Heart left ventricle (tissue), 13 donors: ENCODE results near the gene C1S.
A peak's percentile ranks its signal among the peaks of the same experiment; 100 is the strongest.

Experiments
- CTCF ChIP-seq, 12 donors: fragments of 200-600 bp; sonication (generic) in 4 of 12; IDR thresholded peaks; one replicate each; pipeline versions ENCODE4 v1.5.0 to v1.8.0; 2018 to 2022; ENCODE audit warnings: antibody characterized with exemption in 12 of 12, mild to moderate bottlenecking in 5 of 12
- POLR2A ChIP-seq, 2 donors: fragments of 450-650 bp; IDR thresholded peaks; one replicate each; pipeline ENCODE4 v1.6.1; 2017; ENCODE audit warnings: antibody characterized with exemption in 2 of 2, mild to moderate bottlenecking in 2 of 2, moderate library complexity in 2 of 2
- donor health status: ischemic (EF 13 %, LVEDD 7.1; RV severe dilation, severe dysfunction).
- donor health status: DM: no; HTN: yes; CAD: no.
- donor health status: DM: no; HTN: no; CAD: no.
- donor health status: ischemic (EF 25% LVEDD 6.9; RV normal size, moderate dysfunction).
- donor health status: ischemic (EF 25% LVEDD 5.7; RV mildly dilated, moderate dysfunction).
- donor health status: ischemic (EF 35%, LVEDD 5.7; RV mildly dilated, moderate dysfunction).
- donor health status: nonischemic (EF 11% LVEDD 7.7; RV severe dilation, severe dysfunction).
- donor health status: DM: yes; HTN: yes; CAD: no.
- donor health status: PGD.
- donor health status: ischemic (EF 29% LVEDD 5.4; RV normal size, mild dysfunction).
- donor health status: nonischemic (EF 23%, LVEDD 6.1; RV moderate dilation, normal function).

- TF ChIP-seq POLR2A (IDR thresholded peaks at IDR 0.05): no peak
- peak; percentile 81 to 94 (median 89) for TF ChIP-seq CTCF (IDR thresholded peaks at IDR 0.05)
Observed at GRCh38 chr12:7092229-7092985, 31.9 kb downstream of the C1S start, which contains the start of gene C1R.
